HCT116 (cell line): ENCODE measurements around the gene EEFSEC. TPM values are rescaled to one million over a fixed set of nuclear protein-coding genes. Genes with fewer than 3 reads are reported as not detected.

ENCODE experiments used
- ATAC-seq: fragments of 200-7000 bp; cut with Tn5 transposase; 2 replicates; pipeline ENCODE4 v1.9.1; 2020; ENCODE audit warnings: mild to moderate bottlenecking, moderate library complexity
- BruUV-seq: library from RNA; stranded (reverse); fragments of 400-500 nt; replicated peaks from 2 replicates; lab custom pipeline; 2021; lab: Mats Ljungman, UMichigan
- CTCF ChIA-PET: fragments of 300-600 bp; sonication (Branson Sonifier 250); formaldehyde crosslinking; loops from one replicate; lab custom pipeline; 2021; ENCODE audit warnings: antibody characterized with exemption; lab: Charles Lee
- POLR2A ChIA-PET: fragments of 300-600, 350-600 bp; sonication (Branson Sonifier 250); formaldehyde crosslinking; loops from one replicate; lab custom pipeline; 2021; ENCODE audit warnings: antibody characterized with exemption; lab: Charles Lee
- RAD21 ChIA-PET, 2 experiments: fragments of 300-600 bp; sonication (Branson Sonifier 250); formaldehyde crosslinking; loops; one replicate each; lab custom pipeline; 2023; ENCODE audit warnings: low total read pairs in 2 of 2; ENCODE audit not compliant: uncharacterized antibody in 2 of 2, unreplicated experiment in 2 of 2, low non-redundant PET in 1 of 2; lab: Charles Lee
- DNase-seq: peaks from one replicate; pipeline ENCODE4 v3.0.0-alpha.2; 2010; ENCODE audit warnings: low read depth, low spot score
- H2AFZ ChIP-seq: fragments of 200-600 bp; shearing (Covaris generic), sonication (generic); 2 replicates; pipeline ENCODE4 v1.6.1; 2017; ENCODE audit warnings: low read depth, mixed run types, mixed read lengths, antibody characterized with exemption, low read length; ENCODE audit not compliant: poor library complexity, severe bottlenecking
- H3K27ac ChIP-seq: 2 replicates; pipeline ENCODE4 v1.5.1; 2012; ENCODE audit warnings: low read depth, low read length
- H3K27me3 ChIP-seq: fragments of 200-600 bp; sonication (generic); 2 replicates; pipeline ENCODE4 v1.6.1; 2016; ENCODE audit warnings: mixed run types, low read length, mixed read lengths; ENCODE audit not compliant: insufficient read depth
- H3K36me3 ChIP-seq, 2 experiments: fragments of 200-500 bp in 1 of 2; fragments of 200-600 bp in 1 of 2; sonication (Bioruptor generic) in 1 of 2; sonication (generic) in 1 of 2; 2 replicates each; pipeline versions ENCODE4 v1.5.1 to v1.6.1; 2014 to 2016; ENCODE audit warnings: low read length in 2 of 2, inconsistent platforms in 1 of 2, mixed read lengths in 1 of 2, mixed run types in 1 of 2; ENCODE audit not compliant: insufficient read depth in 2 of 2, control insufficient read depth in 1 of 2
- H3K4me1 ChIP-seq, 2 experiments: fragments of 200-600 bp in 1 of 2; sonication (generic) in 1 of 2; 2 replicates each; pipeline versions ENCODE4 v1.5.1 to v1.6.1; 2012 to 2017; ENCODE audit warnings: low read length in 2 of 2, inconsistent platforms in 1 of 2, mild to moderate bottlenecking in 1 of 2, mixed read lengths in 1 of 2, mixed run types in 1 of 2, moderate library complexity in 1 of 2; ENCODE audit not compliant: insufficient read depth in 2 of 2, control insufficient read depth in 1 of 2
- H3K4me2 ChIP-seq: fragments of 200-600 bp; sonication (generic); 2 replicates; pipeline ENCODE4 v1.6.1; 2017; ENCODE audit warnings: mixed run types, low read length, mixed read lengths
- H3K4me3 ChIP-seq, 2 experiments: fragments of 200-600 bp in 1 of 2; sonication (generic) in 1 of 2; replicated peaks in 1 of 2; 2 replicates each; pipeline ENCODE4 v1.5.1; 2011 to 2016; ENCODE audit warnings: low read length in 2 of 2, control low read depth in 1 of 2, low read depth in 1 of 2, mild to moderate bottlenecking in 1 of 2, mixed read lengths in 1 of 2, mixed run types in 1 of 2
- H3K79me2 ChIP-seq: fragments of 200-600 bp; sonication (generic); 2 replicates; pipeline ENCODE4 v1.6.1; 2017; ENCODE audit warnings: mild to moderate bottlenecking, mixed run types, low read length, moderate library complexity, mixed read lengths; ENCODE audit not compliant: insufficient read depth
- H3K9ac ChIP-seq: fragments of 200-600 bp; sonication (generic); 2 replicates; pipeline ENCODE4 v1.6.1; 2016; ENCODE audit warnings: low read length, mixed read lengths
- H3K9me2 ChIP-seq: fragments of 200-600 bp; sonication (generic), shearing (Covaris generic); 2 replicates; pipeline ENCODE4 v1.6.1; 2017; ENCODE audit warnings: mixed run types, mild to moderate bottlenecking, moderate library complexity; ENCODE audit not compliant: insufficient read depth
- H3K9me3 ChIP-seq, 2 experiments: fragments of 200-500 bp in 1 of 2; fragments of 200-600 bp in 1 of 2; sonication (Bioruptor generic) in 1 of 2; sonication (generic) in 1 of 2; 2 replicates each; pipeline ENCODE4 v1.6.1; 2014 to 2017; ENCODE audit warnings: low read length in 2 of 2, mixed read lengths in 2 of 2, inconsistent platforms in 1 of 2, low read depth in 1 of 2, mild to moderate bottlenecking in 1 of 2, mixed run types in 1 of 2, moderate library complexity in 1 of 2; ENCODE audit not compliant: control insufficient read depth in 1 of 2, insufficient read depth in 1 of 2
- H4K20me1 ChIP-seq: fragments of 200-600 bp; sonication (generic), shearing (Covaris generic); 2 replicates; pipeline ENCODE4 v1.6.1; 2017; ENCODE audit warnings: mixed run types, mild to moderate bottlenecking, moderate library complexity; ENCODE audit not compliant: insufficient read depth
- EZH2phosphoT487 ChIP-seq: fragments of 200-600 bp; IDR thresholded peaks from 2 replicates; pipeline ENCODE4 v1.6.1; 2018; ENCODE audit warnings: antibody characterized with exemption, borderline replicate concordance
- POLR2A ChIP-seq: IDR thresholded peaks from 2 replicates; pipeline ENCODE4 v1.7.0; 2011; ENCODE audit warnings: borderline replicate concordance; ENCODE audit not compliant: insufficient read depth, insufficient read length; ENCODE audit errors: extremely low read depth
- POLR2AphosphoS5 ChIP-seq: IDR thresholded peaks from 2 replicates; pipeline ENCODE4 v1.6.1; 2011; ENCODE audit warnings: mild to moderate bottlenecking, low read depth, low read length, moderate library complexity
- RAD21 ChIP-seq: IDR thresholded peaks from 2 replicates; pipeline ENCODE4 v1.6.1; 2012; ENCODE audit warnings: low read depth, mild to moderate bottlenecking
- SRF ChIP-seq: IDR thresholded peaks from 2 replicates; pipeline ENCODE4 v1.6.1; 2012; ENCODE audit warnings: low read depth
- YY1 ChIP-seq: IDR thresholded peaks from 2 replicates; pipeline ENCODE4 v1.6.1; 2011; ENCODE audit warnings: low read length, low read depth, moderate library complexity, mild to moderate bottlenecking; ENCODE audit not compliant: insufficient replicate concordance; ENCODE audit errors: extremely low read depth
- intact Hi-C: fragments of 100-400 bp; cut with micrococcal nuclease; formaldehyde crosslinking; loops from 2 replicates; pipeline ENCODE4 v1.10.0; 2022
- total RNA-seq: library from RNA; stranded (reverse); gene quantifications from one replicate; pipeline ENCODE4 v1.2.1, GENCODE V29; 2021; ENCODE audit not compliant: unreplicated experiment
- TF ChIP-seq, protein P1 (sequence below): IDR thresholded peaks from 2 replicates; pipeline ENCODE4 v1.6.1; 2011; ENCODE audit warnings: mild to moderate bottlenecking, low read length, moderate library complexity; ENCODE audit not compliant: insufficient replicate concordance; ENCODE audit errors: extremely low read depth

EEFSEC gene
- total RNA-seq, 1 experiment from 2014 or later, result 16.1 TPM

DNA sequence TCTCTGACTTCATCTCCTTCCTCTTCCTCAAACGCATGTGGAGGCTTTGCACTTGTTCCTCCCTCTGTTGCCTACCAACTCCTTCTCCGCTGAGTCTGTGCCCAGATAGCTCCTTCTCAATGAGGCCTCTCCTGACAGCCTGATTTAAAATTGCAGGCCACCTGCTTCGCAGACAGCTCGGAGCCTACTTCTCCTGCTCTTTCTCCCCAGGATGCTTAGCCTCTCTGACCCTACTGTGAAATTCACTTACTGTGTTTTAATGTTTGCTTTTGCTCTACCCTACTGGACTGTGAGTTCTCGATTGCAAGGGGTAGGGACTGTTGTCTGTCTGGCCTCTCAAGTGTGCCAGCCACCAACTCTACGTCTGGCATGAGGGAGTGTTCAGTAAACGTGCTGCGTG lies 83.4 kb downstream of the EEFSEC start:
- Histone ChIP-seq H3K79me2 (0 out of 2 replicates have a peak, but pooled peaks cover 3% of the 10 kb centered on the region), H2AFZ (no peak overlapping the region), H3K27ac (no peak overlapping the region), H3K4me3 (no peak overlapping the region), H3K9ac (no peak overlapping the region), H3K36me3 (no peaks in the 10 kb centered on the region)
- BruUV-seq, result no TSS peak
- ChIA-PET POLR2A (no interaction called here), CTCF (interaction anchor here (1.3 kb wide), 1 partner anchor 10 kb away, joined by 3 read pairs; no protein-coding TSS in a partner anchor), RAD21 (no interaction called here)
- ATAC-seq, result no peak
- TF ChIP-seq, protein P1, sequence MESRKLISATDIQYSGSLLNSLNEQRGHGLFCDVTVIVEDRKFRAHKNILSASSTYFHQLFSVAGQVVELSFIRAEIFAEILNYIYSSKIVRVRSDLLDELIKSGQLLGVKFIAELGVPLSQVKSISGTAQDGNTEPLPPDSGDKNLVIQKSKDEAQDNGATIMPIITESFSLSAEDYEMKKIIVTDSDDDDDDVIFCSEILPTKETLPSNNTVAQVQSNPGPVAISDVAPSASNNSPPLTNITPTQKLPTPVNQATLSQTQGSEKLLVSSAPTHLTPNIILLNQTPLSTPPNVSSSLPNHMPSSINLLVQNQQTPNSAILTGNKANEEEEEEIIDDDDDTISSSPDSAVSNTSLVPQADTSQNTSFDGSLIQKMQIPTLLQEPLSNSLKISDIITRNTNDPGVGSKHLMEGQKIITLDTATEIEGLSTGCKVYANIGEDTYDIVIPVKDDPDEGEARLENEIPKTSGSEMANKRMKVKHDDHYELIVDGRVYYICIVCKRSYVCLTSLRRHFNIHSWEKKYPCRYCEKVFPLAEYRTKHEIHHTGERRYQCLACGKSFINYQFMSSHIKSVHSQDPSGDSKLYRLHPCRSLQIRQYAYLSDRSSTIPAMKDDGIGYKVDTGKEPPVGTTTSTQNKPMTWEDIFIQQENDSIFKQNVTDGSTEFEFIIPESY, result no peak
- TF ChIP-seq RAD21, result no peak
- no peak for TF ChIP-seq SRF
- no peak for TF ChIP-seq EZH2phosphoT487
- TF ChIP-seq POLR2A, result no peak
- TF ChIP-seq YY1, result no peak
- no peak for TF ChIP-seq POLR2AphosphoS5
- TF ChIP-seq, all 23 proteins: peak for 0
- Histone ChIP-seq H3K4me2 (no peak overlapping the region), H3K4me1 (no peaks in the 10 kb centered on the region), H4K20me1 (no peaks in the 10 kb centered on the region), H3K27me3 (no peaks in the 10 kb centered on the region), H3K9me2 (no peaks in the 10 kb centered on the region), H3K9me3 (no peaks in the 10 kb centered on the region)
- intact Hi-C loops, result no loop called here
- DNase-seq, result no peak
